Pancreas (tissue), 10 donors: Measurements from ENCODE around the gene GPSM1. TPM values are rescaled to one million over a fixed set of nuclear protein-coding genes. Genes with fewer than 3 reads are reported as not detected.

Source experiments
- ATAC-seq, 4 donors: fragments of 200-7000 bp; cut with Tn5 transposase; one replicate each; pipeline versions ENCODE4 v1.8.0 to v1.9.1; 2020; ENCODE audit warnings: mild to moderate bottlenecking in 4 of 4, moderate library complexity in 4 of 4
- DNase-seq, 6 donors: peaks; one replicate each; pipeline ENCODE4 v3.0.0-alpha.2; 2020
- FAIRE-seq: peaks from 2 replicates; lab custom pipeline; 2012; peaks lifted over from hg19 to GRCh38; lab: Jason Lieb, UNC
- H3K27ac ChIP-seq, 4 donors: fragments of 200-600 bp; sonication (generic); 1 replicate in 3 of 4; 2 replicates in 1 of 4; pipeline versions ENCODE4 v1.5.0 to v1.8.0; 2020
- H3K27me3 ChIP-seq, 4 donors: fragments of 200-600 bp; one replicate each; pipeline ENCODE4 v1.8.0; 2021
- H3K36me3 ChIP-seq, 3 donors: fragments of 200-600 bp; sonication (generic) in 1 of 3; one replicate each; pipeline versions ENCODE4 v1.5.0 to v1.8.0; 2020 to 2021
- H3K4me1 ChIP-seq, 3 donors: fragments of 200-600 bp; one replicate each; pipeline ENCODE4 v1.8.0; 2021
- H3K4me3 ChIP-seq, 4 donors: fragments of 200-600 bp; sonication (generic) in 2 of 4; one replicate each; pipeline versions ENCODE4 v1.5.0 to v1.8.0; 2020 to 2021
- H3K9me3 ChIP-seq, 4 donors: fragments of 200-600 bp; one replicate each; pipeline ENCODE4 v1.8.0; 2021
- WGBS, 2 donors: extraction: QIAGEN DNeasy Blood & Tissue Kit; methylation state at CpG; one replicate each; pipeline ENCODE4 v1.1.7; 2013; 5-methylcytosine and 5-hydroxymethylcytosine counted together
- intact Hi-C, 3 donors: fragments of 100-400 bp; cut with DNase I; formaldehyde crosslinking; loops; one replicate each; pipeline versions ENCODE4 v1.11.1 to v1.14.2; 2022
- polyA plus RNA-seq, 2 donors: library from polyadenylated mRNA; stranded (reverse); fragments of 200-250 nt; gene quantifications; one replicate each; pipeline ENCODE4 v1.2.3, GENCODE V29; 2013
- total RNA-seq, 6 donors: library from RNA; stranded (reverse); fragmentation: NEBNext Ultra II Directional in 4 of 6; extraction: Animal tissue kit (Norgen Biotek cat#: 25700) in 4 of 6; gene quantifications; one replicate each; pipeline versions ENCODE4 v1.2.1 to v1.2.4, GENCODE V29; 2021 to 2023
- TF ChIP-seq, protein P1 (sequence below), 4 donors: fragments of 200-600 bp; sonication (generic) in 3 of 4; IDR thresholded peaks; one replicate each; pipeline versions ENCODE4 v1.5.0 to v1.8.0; 2021; ENCODE audit warnings: antibody characterized with exemption in 4 of 4
- donor health status: healthy with polysubstance abuse.
- donor health status: DM: no; HTN: no; CAD: no; lungs with moderate emphysema.
- donor health status: DM: no; HTN: no; CAD: no.
- donor health status: control.
- donor health status: control.
- donor health status: Bipolar disorder and iron deficiency.
- donor health status: DM: yes; HTN: yes; CAD: no.
- donor health status: DM: no; HTN: no; CAD: no.
- donor health status: DM: no; HTN: no; CAD: no.
- donor health status: DM: yes; HTN: yes; CAD: no.

The GPSM1 gene
- total and polyA plus RNA-seq, 8 donors: 6.8 to 54.4 (median 12.6) TPM

DNA sequence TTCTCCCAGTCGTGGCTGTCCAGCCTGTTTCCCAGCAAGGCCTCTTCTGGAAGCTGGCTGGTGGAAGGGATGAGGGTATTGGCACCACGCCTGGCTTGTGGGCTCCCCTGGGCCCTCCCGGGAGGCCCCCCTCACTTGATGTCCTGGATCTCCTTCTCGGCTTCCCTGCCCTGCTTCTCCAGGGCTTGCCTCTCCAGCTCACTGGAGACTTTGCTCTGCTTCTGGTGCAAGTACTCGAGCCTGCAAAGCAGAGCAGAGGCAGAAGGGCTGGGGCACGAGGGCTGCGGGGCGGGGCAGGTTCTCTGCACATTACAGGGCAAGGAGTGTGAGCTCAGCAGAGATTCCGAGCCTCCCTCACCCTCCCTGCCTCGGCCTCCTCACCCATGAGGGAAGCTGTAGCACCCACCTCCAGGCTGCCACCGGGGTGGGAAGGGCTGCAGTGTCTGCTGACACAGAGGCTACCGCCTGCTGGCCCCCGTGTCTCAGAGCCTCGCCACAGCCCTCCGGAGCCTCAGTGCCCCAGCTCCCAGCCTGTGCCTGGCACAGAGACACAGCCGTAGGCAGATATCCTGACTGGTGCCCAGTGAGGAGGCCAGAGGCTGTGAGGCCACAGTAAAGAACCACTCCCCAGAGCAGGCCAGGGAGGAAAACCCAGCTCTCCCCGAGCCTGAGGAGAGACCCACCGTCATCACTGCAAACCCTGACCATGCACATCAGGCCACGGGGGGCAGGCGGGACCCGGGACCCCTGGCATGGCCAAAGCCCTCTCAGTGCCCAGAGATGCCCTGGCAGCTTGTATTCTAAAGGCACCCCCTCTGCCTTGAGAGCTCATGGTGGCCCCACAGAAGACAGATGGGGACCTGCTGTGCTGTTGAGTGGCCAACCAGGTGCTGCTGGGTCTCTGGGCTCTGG is 65.5 kb downstream of the GPSM1 start:
- DNase-seq (peak in 3 of 6 donors; percentile 37 to 63 (median 50)), ATAC-seq (peak in 2 of 4 donors; percentile 8 to 15), FAIRE-seq (no peak)
- H3K4me1 ChIP-seq: no peaks in the 10 kb centered on the region
- H3K36me3 ChIP-seq: peaks cover 0 to 56% (median 31%) of the 10 kb centered on the region in 3 donors
- no peaks in the 10 kb centered on the region for H3K9me3 ChIP-seq
- H3K27me3 ChIP-seq: no peaks in the 10 kb centered on the region
- WGBS, 2 donors: 89 to 90% methylated on average over 21 of the region's 21 CpGs
- TF ChIP-seq, protein P1, sequence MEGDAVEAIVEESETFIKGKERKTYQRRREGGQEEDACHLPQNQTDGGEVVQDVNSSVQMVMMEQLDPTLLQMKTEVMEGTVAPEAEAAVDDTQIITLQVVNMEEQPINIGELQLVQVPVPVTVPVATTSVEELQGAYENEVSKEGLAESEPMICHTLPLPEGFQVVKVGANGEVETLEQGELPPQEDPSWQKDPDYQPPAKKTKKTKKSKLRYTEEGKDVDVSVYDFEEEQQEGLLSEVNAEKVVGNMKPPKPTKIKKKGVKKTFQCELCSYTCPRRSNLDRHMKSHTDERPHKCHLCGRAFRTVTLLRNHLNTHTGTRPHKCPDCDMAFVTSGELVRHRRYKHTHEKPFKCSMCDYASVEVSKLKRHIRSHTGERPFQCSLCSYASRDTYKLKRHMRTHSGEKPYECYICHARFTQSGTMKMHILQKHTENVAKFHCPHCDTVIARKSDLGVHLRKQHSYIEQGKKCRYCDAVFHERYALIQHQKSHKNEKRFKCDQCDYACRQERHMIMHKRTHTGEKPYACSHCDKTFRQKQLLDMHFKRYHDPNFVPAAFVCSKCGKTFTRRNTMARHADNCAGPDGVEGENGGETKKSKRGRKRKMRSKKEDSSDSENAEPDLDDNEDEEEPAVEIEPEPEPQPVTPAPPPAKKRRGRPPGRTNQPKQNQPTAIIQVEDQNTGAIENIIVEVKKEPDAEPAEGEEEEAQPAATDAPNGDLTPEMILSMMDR (IDR thresholded peaks at IDR 0.05): no peak
- H3K27ac ChIP-seq: no peak overlapping the region
- intact Hi-C loops: no loop called here
- H3K4me3 ChIP-seq: no peak overlapping the region

- FAIRE-seq (no peak), ATAC-seq (no peak), DNase-seq (peak in 2 of 6 donors; percentile 49 to 60)
- peaks cover 0 to 49% (median 31%) of the 10 kb centered on the region in 3 donors for H3K36me3 ChIP-seq
- TF ChIP-seq, protein P1 (IDR thresholded peaks at IDR 0.05): no peak
- intact Hi-C loops: no loop called here
- peaks cover 0 to 1% (median under 1%) of the 10 kb centered on the region in 3 donors for H3K4me1 ChIP-seq
- H3K27ac ChIP-seq: no peak overlapping the region
- H3K4me3 ChIP-seq: no peak overlapping the region
- H3K9me3 ChIP-seq: no peaks in the 10 kb centered on the region
- 89 to 94% methylated on average over 17 of the region's 17 CpGs for WGBS, 2 donors
- no peaks in the 10 kb centered on the region for H3K27me3 ChIP-seq
Observed at GRCh38 chr9:136393531-136393930, 66.2 kb downstream of the GPSM1 start.

- Histone ChIP-seq H3K27ac (no peak overlapping the region), H3K27me3 (no peaks in the 10 kb centered on the region), H3K4me3 (no peak overlapping the region), H3K36me3 (peaks cover 0 to 42% (median 31%) of the 10 kb centered on the region in 3 donors), H3K9me3 (no peaks in the 10 kb centered on the region), H3K4me1 (peaks cover 0 to 8% (median 7%) of the 10 kb centered on the region in 3 donors)
- whole genome bisulfite sequencing, 2 donors: 92 to 94% methylated on average over 20 to 21 of the region's 21 CpGs
- no peak for FAIRE-seq
- intact Hi-C loops: no loop called here
- TF ChIP-seq, protein P1 (IDR thresholded peaks at IDR 0.05): no peak
- peak in 1 of 6 donors; percentile 68 for DNase-seq
- ATAC-seq: peak in 1 of 4 donors; percentile 11
Observed at GRCh38 chr9:136394312-136395019, 67.1 kb downstream of the GPSM1 start.

DNA sequence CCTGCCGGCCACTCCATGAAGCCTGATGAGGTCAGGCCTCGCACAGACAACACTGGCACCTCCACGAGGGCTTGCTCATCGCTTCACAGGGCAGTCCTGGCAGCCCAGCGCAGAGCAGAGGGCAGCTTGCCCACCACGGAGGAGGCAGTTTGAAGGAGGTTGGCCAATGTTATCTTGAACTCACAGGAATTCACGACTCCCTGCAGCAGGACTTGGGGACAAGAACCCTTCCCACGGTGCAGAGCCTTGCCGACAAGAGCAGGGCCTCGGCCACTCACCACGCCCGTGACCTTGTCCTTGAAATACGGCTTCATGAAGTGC is 67.6 kb downstream of the GPSM1 start:
- peaks cover 0 to 8% (median 7%) of the 10 kb centered on the region in 3 donors for H3K4me1 ChIP-seq
- no peak overlapping the region for H3K27ac ChIP-seq
- no peaks in the 10 kb centered on the region for H3K27me3 ChIP-seq
- WGBS, 2 donors: 86 to 89% methylated on average over 13 of the region's 13 CpGs
- intact Hi-C loops: no loop called here
- H3K4me3 ChIP-seq: no peak overlapping the region
- ATAC-seq (no peak), FAIRE-seq (no peak), DNase-seq (no peak)
- TF ChIP-seq, protein P1 (IDR thresholded peaks at IDR 0.05): no peak
- H3K36me3 ChIP-seq: peaks cover 0 to 40% (median 31%) of the 10 kb centered on the region in 3 donors
- no peaks in the 10 kb centered on the region for H3K9me3 ChIP-seq
